ENCODE data around the gene MZT2A. TPM values are rescaled to one million over a fixed set of nuclear protein-coding genes. Genes with fewer than 3 reads are reported as not detected.

The MZT2A gene
- total RNA-seq, 4 donors from 2014 or later = 78.2 to 110 (median 89.2) TPM

Small RNA genes lying within 50 kb of the gene (microRNA-seq; reads per million reads assigned to microRNA genes)
- 0 reads per million in 2 donors for gene MIR4784 (ENCODE audit: borderline number of aligned reads in 1 of 2, borderline replicate concordance in 2 of 2)

Other genes starting within 250 kb of the MZT2A start
- gene RAB6D, start 128.2 kb downstream of the MZT2A start, total RNA-seq = not detected
- 1 to 10 TPM in 1 of 4 donors, under 1 TPM in 1, not detected in 2; 0.89 to 2.0 TPM for gene TUBA3D, start 16.3 kb downstream of the MZT2A start, total RNA-seq
- 10 to 100 TPM in 2 of 4 donors, 1 to 10 TPM in 2; 5.9 to 15.4 (median 8.5) TPM for gene CCDC74A, start 35.5 kb upstream of the MZT2A start, total RNA-seq

Data from lower leg skin (tissue), 4 donors.